BLaER1 treated with 17β-estradiol and CSF1 and Interleukin-3, amounts not matched to agents 10 nM and 100 nM (cell line): ENCODE measurements around the gene C2CD3.

Experiments
- H3K27ac ChIP-seq, 11 experiments: shearing (Covaris generic); formaldehyde crosslinking; 2 replicates each; pipeline ENCODE4 v1.8.1; 2022
- H3K27me3 ChIP-seq, 11 experiments: shearing (Covaris generic); formaldehyde crosslinking; 2 replicates each; pipeline ENCODE4 v1.8.1; 2022
- H3K36me3 ChIP-seq, 11 experiments: shearing (Covaris generic); formaldehyde crosslinking; 2 replicates each; pipeline ENCODE4 v1.8.1; 2022
- H3K4me1 ChIP-seq, 10 experiments: shearing (Covaris generic); formaldehyde crosslinking; 2 replicates each; pipeline ENCODE4 v1.8.1; 2022
- H3K4me2 ChIP-seq, 11 experiments: shearing (Covaris generic); formaldehyde crosslinking; 2 replicates each; pipeline ENCODE4 v1.8.1; 2022
- H3K4me3 ChIP-seq, 10 experiments: shearing (Covaris generic); formaldehyde crosslinking; 2 replicates each; pipeline ENCODE4 v1.8.1; 2022
- H3K9ac ChIP-seq, 11 experiments: shearing (Covaris generic); formaldehyde crosslinking; 2 replicates each; pipeline ENCODE4 v1.8.1; 2022
- H3K9me3 ChIP-seq, 11 experiments: shearing (Covaris generic); formaldehyde crosslinking; replicated peaks in 1 of 11; 2 replicates each; pipeline ENCODE4 v1.8.1; 2022
- H4K20me1 ChIP-seq, 11 experiments: shearing (Covaris generic); formaldehyde crosslinking; 2 replicates each; pipeline ENCODE4 v1.8.1; 2022
- Cebpa-rat ChIP-seq, 11 experiments: shearing (Covaris generic); IDR thresholded peaks; 2 replicates each; pipeline ENCODE4 v1.8.1; 2022

C2CD3 gene

DNA sequence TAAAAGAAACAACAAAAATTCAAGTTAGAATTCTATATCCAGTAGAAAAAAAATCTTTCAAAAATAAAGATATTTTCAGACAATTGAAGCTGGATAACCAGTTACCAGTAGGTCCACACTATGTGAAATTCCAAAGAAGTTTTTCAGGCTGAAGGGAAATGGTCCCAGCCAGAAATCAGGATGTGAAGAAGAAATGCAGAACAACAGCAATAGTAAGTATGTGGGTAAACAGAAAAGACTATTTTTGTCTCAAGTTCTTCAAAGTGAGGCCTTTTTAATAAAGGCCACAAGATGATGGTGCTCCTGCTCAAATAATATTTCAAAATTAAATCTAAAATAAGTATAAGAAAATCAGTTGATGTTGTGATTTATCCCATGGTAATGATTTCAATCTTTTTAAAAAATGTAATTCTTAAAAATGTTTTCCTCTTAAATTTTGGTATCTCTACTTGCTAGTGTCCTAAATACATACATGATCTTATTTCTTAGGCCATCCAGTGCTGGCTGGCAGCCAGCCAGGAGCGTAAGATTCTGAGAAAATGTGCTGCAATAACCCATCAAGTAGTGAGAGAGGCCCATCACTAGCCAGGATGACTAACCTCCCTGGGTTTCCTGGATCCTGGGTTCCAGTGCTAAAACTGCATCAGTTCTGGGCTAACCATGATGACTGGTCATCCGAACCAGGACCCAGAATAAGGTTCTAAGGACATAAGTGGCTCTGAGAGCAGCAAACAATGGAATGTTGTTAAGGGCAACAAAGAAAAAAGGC is 146.4 kb downstream of the C2CD3 start:
- H3K4me3 ChIP-seq = no peak overlapping the region
- H3K27me3 ChIP-seq = no peaks in the 10 kb centered on the region
- no peaks in the 10 kb centered on the region for H4K20me1 ChIP-seq
- H3K27ac ChIP-seq = peak overlapping the region in 7 of 11 experiments; percentile 9 to 97 (median 50); a peak in 11 of 22 replicates
- peak overlapping the region in 3 of 11 experiments; percentile 40 to 84 (median 41); a peak in 4 of 22 replicates for H3K9ac ChIP-seq
- H3K9me3 ChIP-seq = no peaks in the 10 kb centered on the region
- peaks cover 2 to 69% (median 40%) of the 10 kb centered on the region in 11 experiments; a peak in 18 of 22 replicates for H3K36me3 ChIP-seq
- peak overlapping the region in 9 of 11 experiments; percentile 21 to 96 (median 67); a peak in 16 of 22 replicates for H3K4me2 ChIP-seq
- no peak for TF ChIP-seq Cebpa-rat (IDR thresholded peaks at IDR 0.05)
- H3K4me1 ChIP-seq = peaks cover 25 to 92% (median 64%) of the 10 kb centered on the region in 10 experiments

DNA sequence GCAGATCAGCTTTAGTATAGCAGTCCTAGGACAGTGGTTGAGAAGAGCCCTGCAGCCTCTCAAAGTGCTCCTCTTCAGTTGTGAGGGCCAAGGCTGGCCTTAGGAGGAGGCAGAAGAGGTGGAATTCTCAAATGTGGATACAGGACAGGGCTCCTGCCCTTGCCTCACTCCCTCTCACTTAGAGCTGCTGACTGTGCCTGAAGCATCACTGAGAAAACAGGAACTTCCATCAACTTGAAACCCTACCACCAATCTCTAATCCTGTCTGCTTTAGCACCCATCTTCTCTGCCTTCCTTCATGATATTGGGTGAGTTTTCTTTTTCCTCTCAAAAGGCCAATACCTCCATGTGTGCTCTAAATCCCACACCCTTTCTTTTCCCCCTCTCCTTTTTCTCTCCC is 147.5 kb downstream of the C2CD3 start:
- no peaks in the 10 kb centered on the region for H4K20me1 ChIP-seq
- peak overlapping the region in 5 of 11 experiments; percentile 31 to 97 (median 86); a peak in 10 of 22 replicates for H3K27ac ChIP-seq
- no peaks in the 10 kb centered on the region for H3K9me3 ChIP-seq
- H3K4me2 ChIP-seq = peak overlapping the region in 5 of 11 experiments; percentile 67 to 96 (median 88); a peak in 10 of 22 replicates
- TF ChIP-seq Cebpa-rat (IDR thresholded peaks at IDR 0.05) = no peak
- H3K4me3 ChIP-seq = peak overlapping the region in 2 of 10 experiments; percentile 9; a peak in 1 of 20 replicates
- H3K27me3 ChIP-seq = no peaks in the 10 kb centered on the region
- peak overlapping the region in 4 of 11 experiments; percentile 8 to 84 (median 72); a peak in 5 of 22 replicates for H3K9ac ChIP-seq
- peaks cover 31 to 100% (median 74%) of the 10 kb centered on the region in 10 experiments for H3K4me1 ChIP-seq
- H3K36me3 ChIP-seq = peaks cover 0 to 68% (median 33%) of the 10 kb centered on the region in 11 experiments; a peak in 16 of 22 replicates

DNA sequence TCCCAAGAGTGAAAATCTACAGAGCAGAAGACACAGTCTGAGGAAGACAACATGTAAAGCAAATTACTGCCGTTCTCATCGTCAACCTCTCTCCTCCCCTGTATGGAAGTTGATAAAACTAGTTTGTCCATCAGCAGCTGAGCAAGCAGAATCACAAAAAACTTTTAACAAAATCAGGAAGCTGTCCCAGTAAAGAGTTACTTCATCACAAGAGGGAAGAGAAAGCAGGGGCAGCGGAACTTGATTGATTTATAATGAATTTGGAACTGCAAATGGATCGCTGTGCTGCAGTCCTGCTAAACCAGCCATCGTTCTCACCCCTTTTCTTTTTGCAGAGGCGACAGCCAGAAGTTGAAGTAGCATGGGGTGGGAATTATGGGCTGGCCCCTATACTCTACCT is 148.3 kb downstream of the C2CD3 start:
- Histone ChIP-seq H3K27ac (peak overlapping the region in 4 of 11 experiments; percentile 50 to 97 (median 92); a peak in 8 of 22 replicates), H3K4me1 (peaks cover 31 to 100% (median 75%) of the 10 kb centered on the region in 10 experiments), H4K20me1 (no peaks in the 10 kb centered on the region), H3K9me3 (no peaks in the 10 kb centered on the region), H3K36me3 (peaks cover 0 to 66% (median 33%) of the 10 kb centered on the region in 11 experiments; a peak in 18 of 22 replicates), H3K4me2 (peak overlapping the region in 5 of 11 experiments; percentile 67 to 96 (median 88); a peak in 10 of 22 replicates), H3K4me3 (peak overlapping the region in 1 of 10 experiments; percentile 9; a peak in 1 of 20 replicates), H3K9ac (peak overlapping the region in 4 of 11 experiments; percentile 8 to 84 (median 72); a peak in 5 of 22 replicates), H3K27me3 (no peaks in the 10 kb centered on the region)
- 0 out of 22 replicates have a peak, but pooled peaks of 1 of the 11 experiments have one; percentile 10 for TF ChIP-seq Cebpa-rat (IDR thresholded peaks at IDR 0.05)

DNA sequence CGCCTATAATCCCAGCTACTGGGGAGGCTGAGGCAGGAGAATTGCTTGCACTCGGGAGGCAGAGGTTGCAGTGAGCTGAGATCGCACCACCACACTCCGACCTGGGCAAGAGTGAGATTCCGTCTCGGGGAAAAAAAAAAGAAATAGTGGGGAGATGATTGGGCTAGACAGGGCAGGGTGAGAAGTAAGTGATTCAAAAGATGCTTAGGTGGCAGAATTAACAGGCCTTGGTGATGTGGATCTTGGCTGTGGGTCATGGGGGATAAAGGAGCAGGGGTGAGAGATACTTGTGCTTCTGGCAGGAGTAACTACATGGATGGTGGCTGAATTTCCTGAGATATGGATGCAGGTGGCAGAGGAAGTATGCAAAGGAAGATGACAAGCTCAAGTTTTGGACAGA is 148.8 kb downstream of the C2CD3 start:
- H3K4me3 ChIP-seq = no peak overlapping the region; a peak in 1 of 20 replicates
- no peak for TF ChIP-seq Cebpa-rat (IDR thresholded peaks at IDR 0.05)
- peak overlapping the region in 3 of 11 experiments; percentile 70 to 84 (median 74); a peak in 5 of 22 replicates for H3K9ac ChIP-seq
- no peaks in the 10 kb centered on the region for H3K27me3 ChIP-seq
- H3K27ac ChIP-seq = peak overlapping the region in 4 of 11 experiments; percentile 50 to 97 (median 92); a peak in 8 of 22 replicates
- H3K4me2 ChIP-seq = peak overlapping the region in 5 of 11 experiments; percentile 67 to 96 (median 88); a peak in 9 of 22 replicates
- H3K4me1 ChIP-seq = peaks cover 31 to 100% (median 74%) of the 10 kb centered on the region in 10 experiments
- H3K9me3 ChIP-seq = no peaks in the 10 kb centered on the region
- no peaks in the 10 kb centered on the region for H4K20me1 ChIP-seq
- H3K36me3 ChIP-seq = peaks cover 0 to 68% (median 37%) of the 10 kb centered on the region in 11 experiments; a peak in 18 of 22 replicates

DNA sequence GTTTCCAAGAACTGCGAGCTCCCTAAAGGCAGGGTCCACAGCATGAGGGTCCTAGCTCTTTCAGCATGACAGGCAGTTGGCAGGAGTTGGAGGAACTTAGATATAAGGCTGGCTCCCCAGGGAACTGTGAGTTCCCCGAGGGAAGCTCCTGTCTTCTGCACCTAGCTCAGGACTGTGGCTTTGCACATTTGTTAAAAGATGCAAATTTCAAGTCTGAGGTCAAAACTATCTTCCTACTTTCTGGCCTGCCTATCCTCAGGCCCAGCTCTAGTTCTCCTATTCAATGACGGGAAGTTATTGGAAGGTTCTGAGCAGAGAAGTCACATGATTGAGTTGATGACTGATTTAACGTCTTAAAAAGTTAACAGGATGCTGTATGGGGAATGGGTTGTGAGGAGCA is 150.3 kb downstream of the C2CD3 start:
- Histone ChIP-seq H3K4me1 (peaks cover 33 to 100% (median 70%) of the 10 kb centered on the region in 10 experiments), H4K20me1 (no peaks in the 10 kb centered on the region), H3K4me2 (peak overlapping the region; percentile 32 to 96 (median 65)), H3K27me3 (no peaks in the 10 kb centered on the region), H3K36me3 (peaks cover 4 to 68% (median 52%) of the 10 kb centered on the region in 11 experiments; a peak in 19 of 22 replicates), H3K9me3 (no peaks in the 10 kb centered on the region), H3K27ac (peak overlapping the region in 8 of 11 experiments; percentile 25 to 97 (median 66); a peak in 15 of 22 replicates), H3K9ac (peak overlapping the region in 4 of 11 experiments; percentile 49 to 88 (median 77); a peak in 7 of 22 replicates), H3K4me3 (peak overlapping the region in 2 of 10 experiments; percentile 25 to 26; a peak in 2 of 20 replicates)
- no peak for TF ChIP-seq Cebpa-rat (IDR thresholded peaks at IDR 0.05)

DNA sequence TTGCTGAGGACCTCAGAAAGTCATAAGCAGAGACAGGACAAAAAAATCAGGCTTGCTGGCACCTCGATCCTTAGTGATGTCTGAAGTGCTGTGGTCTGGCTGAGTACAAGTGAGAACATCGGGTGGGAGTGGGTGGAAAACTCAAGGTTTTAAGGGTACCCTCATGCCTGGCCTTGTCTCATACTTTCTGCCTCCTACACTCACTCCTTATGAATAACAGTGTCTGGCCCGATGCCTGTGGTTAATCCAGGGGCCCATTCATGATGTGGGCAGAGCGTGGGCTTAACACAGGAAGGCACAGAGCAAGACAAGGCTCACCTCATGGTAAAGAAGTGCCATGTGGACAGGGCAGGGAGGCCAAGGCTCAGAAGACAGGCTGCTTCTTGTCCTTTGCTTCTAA is 150.9 kb downstream of the C2CD3 start:
- TF ChIP-seq Cebpa-rat (IDR thresholded peaks at IDR 0.05) = no peak
- Histone ChIP-seq H4K20me1 (no peaks in the 10 kb centered on the region), H3K27me3 (no peaks in the 10 kb centered on the region), H3K4me3 (peak overlapping the region in 2 of 10 experiments; percentile 25 to 26; a peak in 2 of 20 replicates), H3K4me1 (peaks cover 39 to 100% (median 70%) of the 10 kb centered on the region in 10 experiments), H3K9ac (peak overlapping the region in 4 of 11 experiments; percentile 49 to 88 (median 77); a peak in 7 of 22 replicates), H3K9me3 (no peaks in the 10 kb centered on the region), H3K27ac (peak overlapping the region in 8 of 11 experiments; percentile 21 to 97 (median 66); a peak in 16 of 22 replicates), H3K36me3 (peaks cover 4 to 74% (median 48%) of the 10 kb centered on the region in 11 experiments; a peak in 19 of 22 replicates), H3K4me2 (peak overlapping the region; percentile 32 to 96 (median 65))

DNA sequence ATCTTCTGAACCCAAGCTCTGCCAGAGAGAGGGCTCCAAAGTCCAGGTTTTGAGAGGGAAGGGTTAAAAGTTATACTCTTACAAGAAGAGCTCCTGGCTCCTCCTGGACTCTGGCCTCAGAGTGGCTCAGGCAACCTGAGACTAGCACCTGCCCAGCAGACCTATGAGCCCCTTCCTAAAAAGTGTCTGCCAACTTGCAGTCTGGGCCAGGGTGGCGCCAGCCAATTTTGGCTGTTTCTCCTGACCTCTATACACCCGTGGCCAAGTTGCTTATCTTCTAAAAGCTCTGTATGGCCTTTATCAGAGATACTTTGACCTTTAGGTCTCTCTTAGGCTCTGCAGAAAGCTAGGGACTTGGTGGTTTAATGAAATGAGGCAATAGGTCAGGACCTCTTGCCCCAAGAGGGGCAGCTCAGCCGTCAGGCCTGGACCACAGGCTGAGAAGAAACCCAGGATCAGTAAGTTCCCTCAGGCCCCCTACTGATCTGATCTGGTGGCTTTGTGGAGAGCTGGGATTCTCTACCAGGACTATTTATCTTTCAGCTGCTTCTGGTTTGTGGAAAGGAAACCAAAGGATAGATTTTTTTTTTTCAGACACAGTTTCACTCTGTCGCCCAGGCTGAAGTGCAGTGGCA is 151.6 kb downstream of the C2CD3 start:
- H3K9me3 ChIP-seq = no peaks in the 10 kb centered on the region
- TF ChIP-seq Cebpa-rat (IDR thresholded peaks at IDR 0.05) = no peak
- peaks cover 4 to 75% (median 48%) of the 10 kb centered on the region in 11 experiments; a peak in 19 of 22 replicates for H3K36me3 ChIP-seq
- peak overlapping the region in 8 of 11 experiments; percentile 47 to 96 (median 70); a peak in 16 of 22 replicates for H3K4me2 ChIP-seq
- peak overlapping the region in 7 of 11 experiments; percentile 25 to 97 (median 73); a peak in 14 of 22 replicates for H3K27ac ChIP-seq
- H3K27me3 ChIP-seq = no peaks in the 10 kb centered on the region
- H3K4me1 ChIP-seq = peaks cover 39 to 100% (median 70%) of the 10 kb centered on the region in 10 experiments
- peak overlapping the region in 4 of 11 experiments; percentile 49 to 88 (median 77); a peak in 7 of 22 replicates for H3K9ac ChIP-seq
- no peaks in the 10 kb centered on the region for H4K20me1 ChIP-seq
- peak overlapping the region in 3 of 10 experiments; percentile 9 to 26 (median 25); a peak in 3 of 20 replicates for H3K4me3 ChIP-seq
